Activated CD8-positive, alpha-beta memory T cell treated with anti-CD3 and anti-CD28 coated beads, Interleukin-2, amount 50 U/mL, for 24 hours (primary cell): ENCODE measurements around the gene BAMBI.

ENCODE experiments used
- DNase-seq: peaks from one replicate; pipeline ENCODE4 v3.0.0-alpha.2; 2020; ENCODE audit errors: extremely low read depth

The BAMBI gene

GRCh38 chr10:28705472-28705871 is 28.2 kb downstream of the BAMBI start:
- no peak for DNase-seq

GRCh38 chr10:28709001-28709710 is 31.8 kb downstream of the BAMBI start:
- no peak for DNase-seq

GRCh38 chr10:28710202-28710886 is 33.0 kb downstream of the BAMBI start:
- DNase-seq = no peak

- DNase-seq = no peak
Measured at GRCh38 chr10:28711041-28711440, 33.7 kb downstream of the BAMBI start.

GRCh38 chr10:28711776-28712175 is 34.5 kb downstream of the BAMBI start:
- no peak for DNase-seq

- DNase-seq = no peak
Measured at GRCh38 chr10:28713626-28714352, 36.5 kb downstream of the BAMBI start.

- no peak for DNase-seq
Measured at GRCh38 chr10:28714401-28715053, 37.2 kb downstream of the BAMBI start.

- DNase-seq = no peak
Measured at GRCh38 chr10:28715246-28715645, 37.9 kb downstream of the BAMBI start.

- DNase-seq = no peak
Measured at GRCh38 chr10:28715757-28716156, 38.4 kb downstream of the BAMBI start.

- no peak for DNase-seq
Measured at GRCh38 chr10:28716748-28717147, 39.4 kb downstream of the BAMBI start.

- DNase-seq = no peak
Measured at GRCh38 chr10:28717656-28718201, 40.4 kb downstream of the BAMBI start.

GRCh38 chr10:28719789-28720436 is 42.6 kb downstream of the BAMBI start:
- DNase-seq = no peak

GRCh38 chr10:28721318-28721951 is 44.1 kb downstream of the BAMBI start:
- DNase-seq = no peak

- DNase-seq = no peak
Measured at GRCh38 chr10:28722065-28722803, 44.9 kb downstream of the BAMBI start.

- no peak for DNase-seq
Measured at GRCh38 chr10:28728366-28728765, 51.0 kb downstream of the BAMBI start.

- no peak for DNase-seq
Measured at GRCh38 chr10:28730031-28730778, 52.9 kb downstream of the BAMBI start.

- DNase-seq = no peak
Measured at GRCh38 chr10:28732091-28732490, 54.8 kb downstream of the BAMBI start.
